HUDEP-2 (cell line): ENCODE results near the gene NFRKB.

Experiments used
- DNase-seq, 76 experiments: peaks; one replicate each; lab custom pipeline; 2025; ENCODE audit not compliant: unreplicated experiment in 76 of 76; lab: John Stamatoyannopoulos, UW

Gene NFRKB

GRCh38 chr11:129846508-129847335 is 48.7 kb downstream of the NFRKB start:
- DNase-seq: no peak
